Activated T-cell treated with anti-CD3 and anti-CD28 coated beads for 48 hours (primary cell): ENCODE data around the gene SP110.

Experiments used
- DNase-seq: peaks from one replicate; pipeline ENCODE4 v3.0.0-alpha.2; 2020; ENCODE audit warnings: low read depth

The SP110 gene

DNA sequence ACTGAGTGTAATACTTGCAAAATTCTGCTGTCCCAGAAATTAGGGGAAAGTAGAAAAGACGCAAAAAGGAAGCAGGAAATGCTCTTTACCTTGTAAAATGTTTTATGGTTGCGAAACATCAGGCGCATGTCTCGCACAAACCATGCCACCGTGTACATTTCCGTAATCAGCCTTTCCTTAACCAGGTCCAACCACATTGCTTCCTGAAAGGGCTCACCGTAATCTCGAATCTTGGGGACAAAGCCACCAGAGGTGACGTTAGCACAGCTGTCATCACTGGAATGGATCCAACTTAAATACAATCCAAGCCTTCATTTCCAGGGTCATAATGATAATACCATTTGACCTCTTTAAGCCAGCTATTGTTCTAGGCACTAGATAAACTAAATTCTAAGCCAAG, 49.3 kb downstream of the SP110 start:
- DNase-seq, result no peak

- DNase-seq, result no peak
Observed at GRCh38 chr2:230166557-230167170, 53.1 kb downstream of the SP110 start.

- no peak for DNase-seq
Observed at GRCh38 chr2:230164139-230164538, 55.6 kb downstream of the SP110 start.

DNA sequence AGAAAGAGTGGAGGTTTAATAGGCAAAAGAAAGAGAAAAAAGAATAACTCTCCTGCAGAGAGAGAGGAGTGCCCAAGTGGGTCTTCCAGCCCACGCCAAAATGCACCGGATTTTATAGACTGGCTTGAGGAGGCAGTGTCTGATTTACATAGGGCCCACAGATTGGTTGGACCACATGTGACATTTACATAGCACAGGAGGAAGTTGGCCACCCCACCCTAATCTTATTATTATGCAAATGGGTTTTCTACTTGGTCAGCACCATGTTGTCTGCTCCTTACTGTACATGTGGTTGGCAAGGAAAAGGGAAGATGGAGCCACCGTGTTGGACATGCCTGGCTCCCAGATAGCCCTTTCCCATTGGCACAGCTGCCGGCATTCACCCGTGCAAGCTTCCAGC, 56.8 kb downstream of the SP110 start:
- DNase-seq, result no peak

- DNase-seq, result no peak
Observed at GRCh38 chr2:230161184-230161583, 58.6 kb downstream of the SP110 start.

DNA sequence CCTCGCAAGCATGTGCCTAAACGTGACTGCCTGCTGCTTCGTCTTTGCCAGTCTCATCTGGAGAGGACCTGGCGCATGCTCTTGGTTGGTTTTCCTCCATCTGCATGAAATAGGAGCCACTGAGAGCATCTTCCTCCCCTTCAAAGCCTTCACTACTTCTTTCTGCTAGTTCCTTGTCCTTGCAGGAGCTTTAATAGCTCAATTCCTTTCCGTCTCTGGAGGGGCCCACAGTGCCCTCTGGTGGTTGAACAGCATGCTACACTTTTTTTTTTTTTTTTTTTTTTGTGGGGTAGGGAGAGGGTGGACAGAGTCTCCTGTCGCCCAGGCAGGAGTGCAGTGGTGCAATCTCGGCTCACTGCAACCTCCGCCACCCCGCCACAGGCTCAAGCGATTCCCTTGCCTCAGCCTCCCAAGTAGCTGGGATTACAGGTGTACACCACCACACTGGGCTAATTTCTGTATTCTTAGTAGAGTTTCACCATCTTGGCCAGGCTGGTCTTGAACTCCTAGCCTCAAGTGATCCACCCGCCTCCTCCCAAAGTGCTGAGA, 59.6 kb downstream of the SP110 start:
- peak; percentile 47 for DNase-seq

DNA sequence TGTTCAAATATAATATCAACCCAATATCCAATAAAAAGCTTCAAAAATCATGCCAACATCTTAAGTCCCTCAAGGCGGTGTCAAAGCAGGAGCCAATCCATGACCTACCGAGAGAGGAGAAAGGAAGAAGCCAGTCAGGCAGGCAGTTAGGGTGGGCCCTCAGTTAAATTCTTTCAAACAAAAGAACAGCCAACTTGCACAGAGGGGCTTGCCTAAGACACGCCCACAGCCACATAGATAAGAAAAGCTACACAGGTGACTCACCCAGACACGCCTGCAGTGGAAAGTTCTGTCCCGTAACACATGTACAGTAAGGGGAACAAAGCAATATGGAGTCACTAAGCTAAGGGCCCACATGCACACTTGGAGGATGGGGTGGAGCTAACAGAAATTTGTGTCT, 61.3 kb downstream of the SP110 start:
- DNase-seq, result no peak

DNA sequence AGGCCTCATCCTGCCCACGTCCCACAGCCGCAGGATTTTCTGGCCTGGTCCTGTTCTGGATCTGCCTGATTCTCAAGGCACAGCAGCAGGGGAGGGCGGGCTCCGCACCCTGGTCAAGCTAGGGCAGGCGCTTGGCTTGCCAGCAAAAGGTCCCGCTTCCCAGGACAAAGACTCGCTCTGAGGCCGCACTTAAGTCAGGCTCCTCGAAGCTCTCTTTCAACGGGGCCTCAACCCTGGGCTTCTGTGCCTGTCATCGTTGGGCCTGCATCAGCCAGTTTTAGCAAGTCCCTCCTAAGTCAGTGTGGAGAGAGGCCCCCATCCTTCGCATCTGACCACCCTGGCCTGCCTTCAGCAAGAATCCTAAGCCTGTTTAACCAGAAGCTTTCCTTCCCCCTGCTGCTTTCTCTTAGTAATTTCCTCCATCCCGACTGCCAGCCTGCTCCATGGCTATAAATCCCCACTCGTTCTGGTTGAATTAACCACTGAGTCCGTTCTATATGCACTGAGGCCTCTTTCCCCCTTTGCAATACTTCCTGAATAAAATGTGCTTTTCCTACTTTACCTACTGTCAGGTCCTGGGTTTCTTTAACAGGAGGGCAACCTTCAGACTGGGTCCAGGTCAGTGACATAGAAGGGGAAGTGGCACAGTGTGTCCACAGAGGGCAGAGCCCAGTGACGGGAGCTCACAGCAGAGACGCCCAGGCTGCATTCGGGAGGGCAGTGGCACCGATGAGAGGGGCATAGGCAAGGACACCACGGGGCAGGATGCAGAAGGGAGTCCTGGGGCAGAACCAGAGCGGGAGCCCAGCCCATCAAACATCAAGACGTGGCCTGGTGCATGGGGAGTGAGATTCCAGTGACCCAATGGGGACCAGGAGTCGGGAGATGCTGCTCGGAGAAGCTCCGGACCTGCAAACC, 62.7 kb downstream of the SP110 start:
- DNase-seq, result no peak

- DNase-seq, result peak; percentile 23
Observed at GRCh38 chr2:230155359-230155758, 64.4 kb downstream of the SP110 start.

DNA sequence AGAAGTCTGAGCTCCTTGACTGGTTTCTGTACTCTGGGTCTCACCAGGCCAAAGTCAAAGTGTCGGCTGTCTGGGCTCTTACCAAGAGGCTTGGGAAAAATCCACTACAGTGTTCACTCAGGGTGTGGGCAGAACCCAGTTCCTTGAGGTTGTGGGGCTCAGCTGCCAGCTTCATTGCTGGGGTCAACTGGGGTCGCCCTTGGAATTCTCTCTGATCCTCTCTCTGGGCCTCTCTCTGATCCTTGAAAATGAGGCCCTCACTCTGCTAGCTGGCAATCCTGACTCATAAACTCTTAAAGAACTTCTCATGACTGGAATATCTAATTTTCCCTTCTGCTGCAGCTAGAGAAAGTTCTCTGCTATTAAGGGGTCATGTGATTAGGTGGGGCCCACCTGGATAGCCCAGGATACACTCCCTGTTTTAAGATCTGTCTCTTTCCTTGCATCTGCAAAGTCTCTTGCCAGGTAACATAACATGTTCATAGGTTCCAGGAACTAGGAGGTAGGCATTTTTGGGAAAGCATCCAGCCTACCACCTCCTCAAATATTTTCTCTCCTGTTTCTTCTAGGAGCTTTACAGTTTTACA, 66.3 kb downstream of the SP110 start:
- DNase-seq, result no peak

DNA sequence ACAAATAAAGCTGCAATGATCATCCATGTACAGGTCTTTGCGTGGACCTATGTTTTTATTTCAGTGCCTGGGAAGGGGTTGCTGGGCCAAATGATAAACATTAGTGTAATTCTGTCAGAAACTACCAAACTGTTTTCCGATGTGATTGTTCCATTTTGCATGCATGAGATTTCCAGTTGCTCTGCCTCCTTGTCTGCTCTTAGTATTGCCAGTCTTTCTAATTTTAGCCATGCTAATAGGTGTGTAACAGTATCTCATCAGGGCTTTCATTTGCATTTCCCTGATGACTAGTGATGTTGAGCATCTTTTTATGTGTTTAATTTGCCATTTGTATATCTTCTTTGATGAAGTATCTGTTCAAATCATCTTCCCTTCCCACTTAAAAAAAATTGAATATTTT, 67.5 kb downstream of the SP110 start:
- DNase-seq, result no peak

DNA sequence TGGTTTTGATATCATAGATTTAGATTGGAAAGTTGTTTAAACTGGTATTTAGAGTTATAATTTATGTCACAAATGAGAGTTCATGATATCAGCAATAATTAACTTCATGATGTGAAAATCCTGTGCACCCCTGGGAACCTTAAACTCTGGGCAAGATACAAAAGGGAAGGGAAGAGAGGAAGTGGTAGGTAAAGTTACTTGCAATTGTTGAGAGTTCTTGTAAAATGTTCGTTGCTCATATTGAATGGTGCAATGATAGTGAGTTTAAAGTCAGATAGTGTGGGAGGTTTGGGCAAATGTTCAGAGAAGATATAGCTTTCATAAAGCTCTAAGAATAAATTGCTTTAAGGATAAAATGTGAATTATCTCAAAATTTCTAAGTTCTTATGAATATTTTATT, 75.4 kb downstream of the SP110 start:
- no peak for DNase-seq

DNA sequence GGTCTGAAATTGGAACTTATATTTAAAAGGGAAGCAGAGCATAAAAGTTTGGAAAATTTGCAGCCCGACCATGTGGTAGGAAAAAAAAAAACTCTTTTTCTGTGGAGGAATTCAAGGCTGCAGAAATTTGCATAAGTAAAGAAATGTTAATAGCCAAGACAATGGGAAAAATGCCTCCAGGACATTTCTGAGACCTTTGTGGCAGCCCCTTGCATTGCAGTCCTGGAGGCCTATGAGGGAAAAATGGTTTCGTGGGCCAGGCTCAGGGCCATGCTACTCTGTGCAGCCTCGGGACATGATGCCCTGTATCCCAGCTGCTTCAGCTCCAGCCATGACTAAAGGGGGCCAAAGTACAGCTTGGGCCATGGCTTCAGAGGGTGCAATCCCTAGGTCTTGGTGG, 79.1 kb downstream of the SP110 start:
- DNase-seq, result no peak

- no peak for DNase-seq
Observed at GRCh38 chr2:230137902-230138539, 81.8 kb downstream of the SP110 start.

DNA sequence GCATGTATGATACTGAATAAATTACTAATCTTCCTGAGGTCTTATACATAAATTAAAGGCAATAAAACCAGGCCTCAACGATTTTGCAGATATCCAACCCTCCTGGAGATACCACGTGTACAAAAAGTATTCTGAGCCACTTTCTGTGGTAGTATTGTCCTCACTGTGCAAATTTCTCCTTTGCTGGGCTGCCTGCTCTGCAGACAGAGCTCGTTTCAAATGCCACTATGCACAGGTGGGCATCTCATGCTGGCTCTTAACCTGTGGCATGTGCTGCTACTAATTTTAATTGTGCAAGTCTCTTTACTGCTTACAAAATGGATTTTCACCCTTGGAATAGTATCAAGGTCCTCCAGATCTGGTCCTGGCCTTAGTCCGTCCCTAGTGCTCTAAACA, 84.7 kb downstream of the SP110 start:
- DNase-seq, result no peak

- no peak for DNase-seq
Observed at GRCh38 chr2:230134496-230135129, 85.2 kb downstream of the SP110 start.

GRCh38 chr2:230131366-230131765, 88.4 kb downstream of the SP110 start:
- DNase-seq, result no peak

DNA sequence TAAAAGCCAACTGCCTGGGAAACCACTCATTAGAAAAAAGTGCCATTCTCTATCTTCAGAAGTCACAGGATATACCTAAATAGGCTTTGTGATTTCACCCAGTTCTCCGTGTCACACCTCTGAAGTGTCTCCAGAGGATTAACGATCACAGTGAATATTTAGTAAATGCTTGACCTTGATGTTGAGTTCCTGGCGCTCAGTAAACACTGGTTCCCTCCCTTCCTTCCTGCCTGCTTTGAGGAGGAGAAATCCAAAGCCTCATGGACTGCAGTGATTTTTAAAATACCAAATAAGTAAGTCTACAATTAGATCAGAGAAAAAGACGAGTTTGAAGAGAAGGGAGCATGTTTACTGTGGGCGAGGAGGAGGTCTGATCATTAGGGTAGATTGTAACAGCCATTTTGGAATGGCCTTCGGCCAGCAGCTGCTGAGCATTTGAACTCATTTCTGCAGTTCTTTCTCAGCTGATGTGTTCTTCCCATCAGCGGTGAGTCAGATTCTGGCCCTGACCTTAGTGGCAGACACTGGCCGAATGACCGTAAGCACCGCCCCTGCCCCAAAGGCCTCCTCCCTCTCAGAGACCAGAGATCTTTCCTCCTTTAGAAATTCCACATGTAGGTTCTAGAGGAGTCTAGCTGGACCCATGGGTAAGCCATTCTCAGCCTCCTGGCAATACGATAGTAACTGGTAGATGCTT, 89.0 kb downstream of the SP110 start:
- DNase-seq, result no peak

GRCh38 chr2:230129343-230129742, 90.4 kb downstream of the SP110 start:
- no peak for DNase-seq

DNA sequence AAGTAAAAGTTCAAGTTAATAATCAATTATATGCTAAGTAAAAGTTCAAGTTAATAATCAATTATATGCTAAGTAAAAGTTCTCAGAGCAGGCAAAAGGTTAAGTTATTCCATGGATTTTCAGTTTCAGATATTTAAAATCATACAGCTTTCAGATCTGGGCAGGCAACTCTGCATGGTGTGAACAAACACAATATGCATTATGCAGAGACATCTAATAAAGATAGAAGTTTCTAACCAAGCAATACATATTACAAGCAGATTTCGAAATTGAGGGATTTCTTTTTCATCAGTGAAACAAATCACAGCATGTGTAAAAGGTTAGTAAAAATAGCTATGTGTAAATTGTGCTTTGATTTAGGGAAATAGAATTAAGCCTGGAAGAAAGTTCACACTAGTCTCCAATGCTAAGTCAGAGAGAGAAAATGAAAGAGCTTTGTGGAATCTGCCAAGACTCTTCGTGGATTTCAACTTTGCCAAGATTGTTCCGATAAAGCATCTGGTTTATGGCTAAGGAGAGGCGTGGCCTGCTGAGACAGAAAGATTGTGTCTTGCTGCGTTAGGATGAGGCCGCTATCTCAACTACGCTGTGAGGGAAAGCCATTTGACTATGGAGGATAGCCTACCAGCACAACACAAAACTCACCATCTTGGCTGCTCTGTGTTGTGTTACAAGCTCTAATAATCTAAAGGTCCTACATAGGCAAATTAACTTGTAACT, 91.0 kb downstream of the SP110 start:
- DNase-seq, result no peak

DNA sequence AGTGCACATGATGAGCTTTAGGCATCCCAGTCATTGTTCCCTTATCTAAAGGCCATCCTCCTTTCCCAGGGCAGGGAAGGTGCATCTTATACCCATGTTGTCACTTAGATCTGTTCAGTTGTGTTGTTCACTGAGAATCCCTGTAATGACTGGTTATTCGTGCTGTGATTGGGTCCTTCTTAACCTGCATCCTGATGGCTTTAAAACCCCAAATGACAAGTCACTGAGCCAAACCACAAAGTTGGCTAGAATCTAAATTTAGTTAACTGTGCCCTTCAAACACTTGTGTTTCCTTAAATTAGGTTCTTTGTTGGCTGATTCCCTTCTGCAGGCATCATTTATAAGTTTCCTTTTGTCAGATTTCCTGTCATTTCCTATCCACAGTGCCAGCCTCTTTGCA, 92.6 kb downstream of the SP110 start:
- DNase-seq, result no peak
